GM12873 (cell line): Measurements from ENCODE around the gene RRP15.

ENCODE experiments used
- CTCF ChIP-seq: IDR thresholded peaks from 2 replicates; pipeline ENCODE4 v1.5.1; 2012; ENCODE audit warnings: low read depth, mild to moderate bottlenecking, moderate library complexity, low read length, control low read depth; ENCODE audit not compliant: insufficient read depth; ENCODE audit errors: missing control alignments

RRP15 gene

GRCh38 chr1:218377143-218377660, 92.1 kb downstream of the RRP15 start:
- no peak for TF ChIP-seq CTCF

- TF ChIP-seq CTCF: no peak
Measured at GRCh38 chr1:218380125-218380977, 95.3 kb downstream of the RRP15 start.

- TF ChIP-seq CTCF: no peak
Measured at GRCh38 chr1:218382261-218382660, 97.2 kb downstream of the RRP15 start.

GRCh38 chr1:218383051-218383450, 98.0 kb downstream of the RRP15 start:
- TF ChIP-seq CTCF: no peak

- TF ChIP-seq CTCF: no peak
Measured at GRCh38 chr1:218383681-218384080, 98.6 kb downstream of the RRP15 start.

GRCh38 chr1:218384581-218384993, 99.5 kb downstream of the RRP15 start:
- TF ChIP-seq CTCF: no peak
